Measurements from ENCODE around the gene MMP25.

GRCh38 chr16:3045758-3046640 is at the start of gene MMP25:
- TF ChIP-seq CTCF (IDR thresholded peaks at IDR 0.05; ENCODE audit: insufficient read depth, low read length, poor library complexity, severe bottlenecking) (no peak), EZH2phosphoT487 (conservative IDR thresholded peaks at IDR 0.05; ENCODE audit: low read length) (no peak; the same call in 1 of the 2 replicates)
